OCI-M2 (cell line): Measurements from ENCODE around the gene TRIM28.
"Not testable (repeated sequence)": the region's sequence is repeated elsewhere in the genome, so short reads cannot be mapped to it uniquely, and the experiment has no call there.

Source experiments
- DNase-seq: peaks from one replicate; lab custom pipeline; 2025; ENCODE audit not compliant: unreplicated experiment; lab: John Stamatoyannopoulos, UW

TRIM28 gene

DNA sequence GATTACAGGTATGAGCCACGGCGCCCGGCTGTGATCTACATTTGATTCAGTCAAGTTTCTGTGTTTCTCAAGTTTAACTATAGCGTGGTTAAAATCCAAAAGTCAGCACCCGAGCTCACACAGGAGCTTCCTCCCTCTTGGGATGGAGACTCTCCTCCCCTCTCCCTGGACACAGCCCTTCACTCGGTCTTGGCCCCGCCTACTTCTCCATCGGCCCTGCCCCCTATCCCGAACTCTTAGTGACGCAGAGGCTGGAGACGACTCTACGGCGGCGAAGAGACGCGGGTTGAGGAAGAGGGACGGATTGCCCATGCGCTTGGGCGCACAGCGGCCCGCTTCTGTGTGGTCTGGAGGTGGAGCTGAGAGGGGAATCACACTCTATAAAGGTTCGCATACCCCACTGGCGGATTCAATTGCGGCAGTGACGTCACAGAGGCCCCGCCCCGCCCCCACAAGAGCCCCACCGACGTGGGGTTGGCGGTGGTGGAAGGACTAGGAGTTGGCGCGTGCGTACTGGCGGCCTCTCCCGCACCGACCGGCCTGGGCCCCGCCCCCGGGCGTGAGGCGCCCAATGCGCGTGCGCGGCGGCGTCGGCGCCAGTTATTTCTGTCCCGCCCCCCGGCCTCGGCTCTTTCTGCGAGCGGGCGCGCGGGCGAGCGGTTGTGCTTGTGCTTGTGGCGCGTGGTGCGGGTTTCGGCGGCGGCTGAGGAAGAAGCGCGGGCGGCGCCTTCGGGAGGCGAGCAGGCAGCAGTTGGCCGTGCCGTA lies at the start of gene TRIM28:
TSS of gene TRIM28 (plus strand) at position 239 of the 765 bp plus-strand sequence. CDS start 694 bp downstream, outside the sequence.
- DNase-seq = no peak

DNA sequence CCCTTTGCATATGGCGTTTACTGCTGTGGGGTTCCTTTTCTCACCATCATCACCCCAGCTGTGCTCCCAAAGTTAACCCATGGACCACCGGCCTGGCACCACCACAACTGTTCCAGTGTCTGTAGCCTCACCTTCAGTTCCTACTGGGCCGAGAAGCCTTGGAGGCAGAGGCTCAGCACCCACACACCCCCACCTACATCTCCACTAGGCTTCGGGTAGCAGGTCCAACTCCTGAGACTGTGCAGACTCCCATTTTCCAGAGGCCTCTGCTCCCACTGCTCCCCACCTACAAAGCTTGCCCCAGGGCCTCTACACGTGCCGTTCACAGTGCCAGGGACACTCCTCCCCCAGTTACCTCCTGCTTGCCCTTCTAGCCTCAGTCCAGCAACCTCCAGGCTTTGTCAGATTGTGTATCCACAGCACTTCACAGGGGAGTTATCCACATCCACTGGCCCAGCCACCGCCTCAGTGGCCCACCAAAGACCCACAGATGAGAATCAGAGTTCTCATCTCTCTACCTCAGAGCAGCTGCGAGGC lies 46.2 kb upstream of the TRIM28 start:
- no peak for DNase-seq

DNA sequence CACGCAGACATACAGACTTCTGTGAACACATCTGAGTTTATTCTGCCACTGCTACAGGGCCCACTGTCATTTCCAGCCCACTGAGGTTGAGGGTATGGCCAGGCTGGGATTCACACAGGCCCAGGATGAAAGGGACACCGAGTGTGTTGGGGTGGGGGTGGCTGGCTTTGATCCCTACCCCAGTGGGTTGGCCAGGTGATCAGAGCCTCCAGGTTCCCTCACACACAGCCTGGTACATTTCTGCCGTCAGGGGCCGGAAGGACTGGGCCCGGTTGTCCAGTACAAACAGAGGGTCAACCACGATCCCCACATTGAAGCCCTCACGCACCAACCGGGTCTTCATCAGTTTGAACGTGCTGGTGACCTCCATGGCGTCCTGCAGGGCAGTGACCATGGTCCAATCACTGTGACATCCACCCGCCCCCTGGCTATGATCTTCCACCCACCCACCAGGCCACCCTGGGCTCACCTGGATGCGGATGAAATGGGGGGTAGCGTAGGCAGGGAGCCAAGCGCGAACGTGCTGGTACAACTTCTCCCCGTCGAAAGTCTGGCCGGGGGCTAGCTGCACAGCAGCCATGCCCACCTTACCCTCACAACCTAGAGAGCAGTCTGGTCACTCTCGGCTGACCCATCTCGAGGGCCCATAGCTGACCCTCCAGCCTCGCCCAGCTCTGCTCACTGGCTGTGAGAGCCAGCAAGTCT lies 45.4 kb upstream of the TRIM28 start:
- no peak for DNase-seq

- peak; percentile 93 for DNase-seq
Measured at GRCh38 chr19:58499021-58499927, 44.6 kb upstream of the TRIM28 start.

GRCh38 chr19:58500242-58500641 lies 43.6 kb upstream of the TRIM28 start:
- no peak for DNase-seq

- DNase-seq = not testable (repeated sequence)
Measured at GRCh38 chr19:58507602-58508223, 36.2 kb upstream of the TRIM28 start.

DNA sequence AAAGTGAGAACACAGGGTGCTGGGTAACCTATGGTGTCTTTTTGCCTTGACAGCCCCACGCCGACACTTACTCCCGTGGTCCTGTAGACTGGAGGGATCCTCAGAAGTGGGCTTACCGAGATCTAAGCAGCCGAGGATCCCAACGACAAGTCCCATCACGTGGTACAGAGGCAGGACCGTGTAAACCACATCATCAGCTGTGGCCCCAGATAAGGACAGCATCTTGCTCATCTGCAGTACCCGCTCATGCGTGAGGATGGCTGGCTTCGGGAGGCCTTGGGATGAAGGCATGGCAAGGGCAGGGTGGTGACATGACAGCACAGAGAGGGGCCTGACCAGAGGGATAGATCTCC lies 34.2 kb upstream of the TRIM28 start:
- peak; percentile 74 for DNase-seq

DNA sequence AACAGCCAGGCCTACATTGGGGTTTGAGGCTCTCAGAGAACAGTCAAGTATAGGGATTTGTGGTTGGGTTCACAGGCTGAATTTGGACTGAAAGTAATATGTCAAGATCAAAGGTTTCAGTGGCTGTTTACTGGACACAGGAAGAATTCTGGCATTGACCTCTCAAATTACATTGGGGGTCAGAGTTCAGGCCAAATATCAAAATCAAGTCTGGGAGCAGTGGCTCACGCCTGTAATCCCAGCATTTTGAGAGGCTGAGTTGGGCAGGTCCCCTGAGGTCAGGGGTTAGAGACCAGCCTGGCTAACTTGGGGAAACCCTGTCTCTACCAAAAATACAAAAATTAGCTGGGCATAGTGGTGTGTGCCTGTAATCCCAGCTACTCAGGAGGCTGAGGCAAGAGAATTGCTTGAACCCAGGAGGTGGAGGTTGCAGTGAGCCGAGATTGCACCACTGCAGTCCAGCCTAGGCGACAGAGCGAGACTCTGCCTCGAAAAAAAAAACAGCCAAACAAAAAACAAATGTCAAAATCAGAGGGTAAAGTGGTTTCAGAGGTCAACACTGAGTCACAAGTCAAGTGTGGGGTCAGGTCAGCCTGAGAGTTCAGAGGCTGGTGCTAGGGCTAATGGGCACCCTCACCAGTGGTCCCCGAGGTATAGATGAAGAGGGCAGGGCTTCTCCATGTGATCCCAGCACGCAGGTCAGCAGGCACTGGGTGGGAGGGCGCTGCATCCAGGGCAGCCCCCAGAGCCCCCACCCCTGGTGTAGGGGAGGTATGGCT lies 33.6 kb upstream of the TRIM28 start:
- DNase-seq = no peak

DNA sequence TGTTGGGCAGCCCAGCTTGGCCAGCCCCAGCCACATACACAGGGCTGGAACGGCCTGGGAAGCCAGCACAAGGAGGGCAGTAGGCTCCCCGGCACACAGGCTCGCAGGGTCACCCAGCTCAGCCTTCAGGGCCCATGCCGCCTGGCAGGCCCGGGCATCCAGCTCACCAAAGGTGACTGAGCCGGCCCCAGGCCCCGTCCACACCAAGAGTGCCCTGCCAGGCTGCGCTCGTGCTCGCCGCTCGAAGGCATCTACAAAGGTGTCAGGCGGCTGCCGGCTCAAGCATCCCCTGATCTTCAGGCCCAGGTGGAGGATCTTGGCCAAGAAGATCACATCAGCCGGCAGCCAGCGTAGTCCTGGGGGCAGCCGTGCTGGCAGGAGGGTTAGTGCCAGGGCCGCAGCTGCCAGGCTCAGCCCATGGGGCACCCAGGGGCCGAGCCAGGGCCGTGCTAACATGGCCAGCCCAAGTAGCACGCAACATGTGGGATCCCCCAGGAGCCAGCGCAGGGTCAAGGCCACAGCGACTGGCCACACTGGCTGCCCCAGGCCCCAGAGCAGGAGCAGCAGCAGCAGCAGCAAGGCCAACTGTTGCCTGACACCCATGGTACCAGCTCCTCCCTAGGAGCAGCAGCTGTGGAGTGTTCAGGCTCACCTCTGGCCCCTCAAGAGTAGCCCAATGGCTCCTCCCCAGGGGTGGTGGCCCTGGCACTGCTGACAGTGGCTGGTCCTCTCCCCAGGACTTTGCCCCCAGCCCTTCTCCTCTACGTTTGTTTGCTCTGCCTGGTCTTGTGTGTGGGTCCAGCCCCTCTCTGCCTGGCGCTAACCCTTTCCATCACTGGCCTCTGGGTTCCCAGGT lies 32.3 kb upstream of the TRIM28 start, which contains the start of gene SLC27A5:
TSS of gene SLC27A5 (minus strand) at position 640 of the 856 bp plus-strand sequence. CDS start at position 603, 37 bp downstream.
- no peak for DNase-seq

GRCh38 chr19:58513213-58513693 lies 30.6 kb upstream of the TRIM28 start:
- DNase-seq = no peak

DNA sequence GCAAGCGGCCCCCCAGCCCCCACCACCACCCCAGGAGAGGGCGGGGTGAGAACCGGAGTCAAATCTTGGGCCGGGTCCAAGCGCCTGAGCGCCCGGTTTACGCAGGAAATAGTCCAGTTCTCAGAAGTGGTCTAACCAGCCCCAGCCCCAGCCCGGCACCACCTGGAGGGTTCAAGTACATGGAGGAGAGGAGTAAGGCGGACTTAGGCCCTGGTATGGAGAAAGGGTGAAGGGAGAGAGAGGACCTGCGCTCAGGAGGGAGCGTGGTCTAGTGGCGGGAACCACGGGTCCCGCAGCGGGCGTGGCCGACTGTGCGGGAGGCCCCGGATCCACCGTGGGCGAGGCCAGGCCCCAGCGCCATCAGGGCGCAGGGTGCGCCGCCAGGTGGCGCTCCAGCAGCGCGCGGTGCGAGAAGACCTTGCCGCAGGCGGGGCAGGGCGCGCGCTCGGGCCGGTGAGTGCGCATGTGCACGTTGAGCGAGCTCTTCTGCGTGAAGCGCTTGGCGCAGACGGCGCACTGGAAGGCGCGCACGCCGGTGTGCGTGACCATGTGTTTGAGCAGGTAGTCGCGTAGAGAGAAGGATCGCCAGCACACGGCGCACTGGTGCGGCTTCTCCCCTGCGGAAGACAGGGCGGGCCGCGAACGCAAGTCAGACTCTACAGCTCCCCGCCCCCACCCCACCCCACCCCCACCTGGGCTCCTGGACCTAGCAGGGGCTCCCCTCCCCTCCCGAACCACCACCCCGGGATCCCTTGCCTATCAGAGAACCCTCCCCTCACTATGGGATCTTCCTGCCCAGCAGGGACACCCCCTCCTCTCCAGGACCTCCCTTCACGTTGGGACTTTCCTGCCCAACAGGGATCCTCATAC lies 29.9 kb upstream of the TRIM28 start:
- no peak for DNase-seq

- DNase-seq = no peak
Measured at GRCh38 chr19:58514564-58515022, 29.3 kb upstream of the TRIM28 start.

- DNase-seq = no peak
Measured at GRCh38 chr19:58515259-58515658, 28.6 kb upstream of the TRIM28 start.

GRCh38 chr19:58516246-58516836 lies 27.5 kb upstream of the TRIM28 start:
- DNase-seq = no peak

DNA sequence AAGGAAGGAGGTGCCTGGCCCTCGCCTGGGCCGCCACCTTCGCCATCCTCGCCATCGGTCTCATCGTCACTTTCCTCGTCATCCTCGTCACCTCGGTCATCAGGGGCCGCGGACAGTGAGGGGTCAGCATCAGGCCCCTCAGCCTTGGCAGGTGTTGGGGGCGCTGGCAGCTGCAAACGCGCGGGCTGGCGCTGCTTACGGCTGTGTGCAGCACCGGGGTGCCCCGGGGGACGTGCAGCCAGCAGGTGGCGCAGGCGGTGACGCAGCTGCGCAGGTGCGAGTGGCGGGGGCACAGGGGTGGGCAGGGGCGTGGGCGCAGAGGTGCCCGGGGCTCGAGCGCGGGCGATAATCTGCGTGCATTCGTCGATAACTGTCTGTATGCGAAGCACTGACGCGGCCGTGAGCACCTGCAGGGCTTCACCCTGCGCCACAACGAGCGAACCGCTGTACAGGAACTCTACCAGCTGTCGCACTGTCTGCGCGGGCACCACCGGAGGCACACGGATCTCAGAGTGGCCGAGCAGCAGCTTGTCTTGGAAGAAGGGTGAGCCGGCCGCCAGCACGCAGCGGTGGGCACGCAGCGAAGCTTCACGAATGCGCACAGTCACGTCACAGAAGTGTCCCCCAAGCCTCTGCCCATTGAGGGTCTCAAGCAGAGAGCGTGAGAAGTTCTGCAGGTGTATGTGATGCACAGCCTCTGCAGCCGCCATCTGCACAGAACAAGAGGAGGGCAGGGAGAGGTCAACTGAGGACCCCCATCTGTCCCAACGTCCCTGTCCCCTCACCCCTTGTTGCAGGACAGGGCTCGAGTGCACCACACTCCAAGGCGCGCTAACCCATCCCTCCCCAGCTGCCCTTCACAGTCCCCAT lies 26.7 kb upstream of the TRIM28 start:
- no peak for DNase-seq
